ENCODE measurements around the gene CCM2L.

Gene CCM2L

GRCh38 chr20:32062776-32063170 lies 52.5 kb downstream of the CCM2L start:
- DNase-seq: no peak

- no peak for DNase-seq
Observed at GRCh38 chr20:32063695-32064094, 53.5 kb downstream of the CCM2L start.

DNA sequence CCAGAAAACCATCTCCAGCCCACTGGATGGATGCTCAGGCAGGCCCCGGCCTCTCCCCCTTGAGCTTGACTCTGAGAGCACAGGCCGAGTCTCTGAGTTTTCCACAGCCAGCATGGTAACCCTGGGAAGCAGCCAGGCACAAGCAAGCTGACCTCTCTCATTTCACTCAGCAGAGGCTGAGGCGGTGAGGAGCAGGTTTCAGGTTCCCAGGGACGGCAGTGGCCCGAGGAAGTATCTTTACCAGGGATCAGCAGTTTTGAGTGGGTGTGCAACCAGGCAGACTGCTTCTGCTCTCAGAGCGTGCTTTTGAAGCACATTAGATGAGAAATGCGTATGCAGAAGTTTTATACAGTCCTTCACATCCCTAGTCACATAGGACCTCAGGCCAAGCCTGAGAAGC lies 54.4 kb downstream of the CCM2L start:
- DNase-seq: no peak

DNA sequence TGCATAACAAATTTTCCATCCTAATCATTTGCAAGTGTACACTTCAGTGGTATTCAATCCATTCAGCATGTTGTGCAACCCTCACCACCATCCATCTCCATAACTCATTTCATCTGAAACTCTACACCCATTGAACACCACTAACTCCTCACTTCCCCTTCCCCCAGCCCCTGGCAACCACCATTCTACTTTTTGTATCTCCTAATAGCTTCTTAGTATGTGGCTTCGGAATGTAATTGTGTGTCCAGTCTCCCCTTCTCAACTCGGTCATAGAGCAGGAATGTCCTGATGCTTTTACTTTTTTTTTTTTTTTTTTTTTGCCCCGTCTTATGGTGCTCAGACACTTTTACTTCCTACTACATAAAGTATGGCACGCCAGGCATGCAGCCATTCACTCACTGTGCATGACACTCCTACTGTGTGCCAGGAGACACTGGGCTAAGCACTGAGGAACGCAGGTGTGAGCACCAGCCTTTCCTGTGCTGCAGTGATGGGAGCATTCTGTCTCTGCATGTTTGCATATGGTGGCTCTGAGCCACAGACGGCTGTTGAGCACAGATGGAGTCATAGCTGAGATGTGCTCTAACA lies 57.1 kb downstream of the CCM2L start:
- no peak for DNase-seq

- DNase-seq: no peak
Observed at GRCh38 chr20:32068174-32068573, 57.9 kb downstream of the CCM2L start.

- no peak for DNase-seq
Observed at GRCh38 chr20:32069711-32070110, 59.5 kb downstream of the CCM2L start.

DNA sequence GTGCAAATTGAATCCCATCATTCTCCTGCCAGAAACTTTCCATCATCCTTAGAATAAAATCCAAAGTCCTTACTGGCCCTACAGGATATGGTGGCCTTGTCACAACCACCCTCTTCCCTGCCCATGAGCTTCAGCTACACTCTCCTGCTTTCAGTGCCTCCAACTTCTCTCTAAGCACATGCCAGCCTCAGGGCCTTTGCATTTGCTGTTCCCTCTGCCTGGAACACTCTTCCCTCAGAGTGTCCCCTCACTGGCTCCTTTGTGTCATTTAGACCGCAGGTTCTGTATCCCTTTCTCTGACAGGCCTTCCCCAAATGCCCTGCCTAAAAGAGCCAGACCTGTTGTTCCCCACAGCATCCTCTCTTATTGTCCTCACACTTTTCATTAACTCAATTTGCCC lies 60.0 kb downstream of the CCM2L start:
- DNase-seq: no peak

GRCh38 chr20:32070690-32071213 lies 60.5 kb downstream of the CCM2L start:
- DNase-seq: no peak

DNA sequence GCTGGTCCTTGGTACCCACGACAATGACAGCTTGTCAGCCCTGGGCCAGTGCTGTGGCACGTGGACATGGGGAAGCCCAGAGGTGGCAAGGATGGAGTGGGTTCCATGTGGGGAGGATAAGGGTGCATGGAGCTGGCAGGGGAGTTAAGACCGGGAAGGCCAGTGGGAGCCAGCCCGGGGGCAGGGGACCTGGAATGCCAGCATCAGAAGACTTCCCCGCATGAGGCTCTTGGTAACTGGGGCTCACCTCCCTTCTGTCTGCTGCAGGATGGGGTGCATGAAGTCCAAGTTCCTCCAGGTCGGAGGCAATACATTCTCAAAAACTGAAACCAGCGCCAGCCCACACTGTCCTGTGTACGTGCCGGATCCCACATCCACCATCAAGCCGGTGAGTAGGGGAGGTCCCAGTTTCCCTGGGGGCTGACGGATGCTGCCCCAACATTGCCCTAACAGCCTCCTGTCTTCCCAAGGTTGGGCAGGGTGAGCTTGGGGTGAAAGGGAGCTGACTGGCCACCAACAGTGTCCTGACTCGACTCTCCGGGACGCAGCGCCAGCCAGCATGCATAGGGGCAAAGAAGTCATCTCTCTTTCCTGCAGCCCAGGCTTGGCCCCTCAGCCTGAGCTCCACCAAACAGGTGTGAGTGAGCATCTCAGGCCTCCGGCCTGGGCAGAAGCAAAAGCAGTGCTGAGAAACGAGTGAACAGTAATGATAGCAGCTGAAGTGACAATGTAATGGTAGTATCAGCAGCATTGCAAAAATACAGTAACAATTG lies 61.3 kb downstream of the CCM2L start:
- DNase-seq: no peak

DNA sequence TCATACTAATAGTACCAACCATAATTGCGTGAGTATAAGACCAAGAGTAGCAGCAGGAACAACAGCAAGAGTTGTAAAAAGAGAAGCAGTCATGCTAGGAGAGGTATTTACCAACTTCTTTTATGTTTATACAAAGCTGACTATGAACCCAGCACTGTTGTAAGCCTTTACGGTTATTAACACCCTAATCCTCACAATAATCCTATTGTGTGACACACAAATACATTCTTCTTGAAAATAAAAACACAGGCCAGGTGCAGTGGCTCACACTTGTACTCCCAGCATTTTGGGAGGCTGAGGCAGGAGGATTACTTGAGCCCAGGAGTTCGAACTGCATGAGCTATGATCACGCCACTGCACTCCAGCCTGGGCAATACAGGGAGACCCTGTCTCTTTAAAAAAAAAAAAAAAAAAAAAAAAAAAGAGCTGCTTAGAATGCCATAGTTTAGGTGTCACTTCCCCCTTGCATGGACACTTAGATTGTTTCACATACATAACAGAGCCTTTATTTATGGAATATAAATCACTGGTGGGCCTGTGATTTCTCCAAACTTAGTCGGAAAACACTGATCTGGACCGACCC lies 62.0 kb downstream of the CCM2L start:
- no peak for DNase-seq

- no peak for DNase-seq
Observed at GRCh38 chr20:32075534-32075933, 65.3 kb downstream of the CCM2L start.

GRCh38 chr20:32077190-32077589 lies 67.0 kb downstream of the CCM2L start:
- DNase-seq: no peak

- no peak for DNase-seq
Observed at GRCh38 chr20:32078322-32078721, 68.1 kb downstream of the CCM2L start.

GRCh38 chr20:32078791-32079190 lies 68.6 kb downstream of the CCM2L start:
- no peak for DNase-seq

DNA sequence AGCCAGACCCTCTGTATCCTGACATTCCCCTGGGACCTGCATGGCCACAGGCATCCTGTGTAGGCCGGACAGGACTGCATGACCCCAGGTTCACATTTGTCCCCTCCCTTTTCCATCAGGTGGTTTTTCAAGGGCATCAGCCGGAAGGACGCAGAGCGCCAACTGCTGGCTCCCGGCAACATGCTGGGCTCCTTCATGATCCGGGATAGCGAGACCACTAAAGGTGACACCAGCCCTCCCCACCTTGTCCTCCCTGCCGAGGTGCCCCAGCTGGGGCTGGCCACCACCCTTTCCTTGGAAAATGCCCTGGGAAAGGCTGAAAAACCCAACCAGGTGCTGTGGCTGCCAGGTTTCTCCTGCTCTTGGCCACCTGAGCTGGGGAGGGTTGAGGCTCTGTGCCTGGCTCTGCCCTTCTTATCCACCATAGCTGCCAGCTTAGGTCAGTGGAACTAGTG lies 69.4 kb downstream of the CCM2L start:
- no peak for DNase-seq

DNA sequence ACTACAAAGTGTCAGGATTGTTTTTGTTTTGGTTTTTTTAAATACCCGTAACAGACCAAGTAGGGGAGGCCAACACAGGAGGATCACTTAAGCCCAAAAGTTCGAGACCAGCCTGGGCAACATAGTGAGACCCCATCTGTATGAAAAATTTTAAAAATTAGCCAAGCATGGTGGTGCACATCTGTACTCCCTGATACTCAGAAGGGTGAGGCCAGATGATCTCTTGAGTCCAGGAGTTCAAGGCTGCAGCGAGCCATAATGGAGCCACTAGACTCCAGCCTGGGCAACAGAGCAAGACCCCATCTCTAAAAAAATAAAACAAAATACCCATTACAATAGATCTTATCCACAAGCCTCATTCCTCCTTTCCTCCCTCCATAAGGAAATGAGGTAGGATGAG lies 70.5 kb downstream of the CCM2L start:
- DNase-seq: no peak

All from activated CD4-positive, CD25-positive, alpha-beta regulatory T cell (primary cell).